GM21528 (cell line): Measurements from ENCODE around the gene PARP12.

ENCODE experiments used
- ATAC-seq: cut with Tn5 transposase; IDR thresholded peaks from one replicate; pipeline ENCODE4 v1.9.1; 2021; ENCODE audit warnings: mild to moderate bottlenecking, moderate library complexity; ENCODE audit not compliant: unreplicated experiment, low FRiP score

Gene PARP12

GRCh38 chr7:140018125-140019043 is 44.4 kb downstream of the PARP12 start:
- ATAC-seq, result no peak

GRCh38 chr7:140017543-140017942 is 45.2 kb downstream of the PARP12 start:
- no peak for ATAC-seq

- no peak for ATAC-seq
Measured at GRCh38 chr7:140017034-140017433, 45.7 kb downstream of the PARP12 start.

- ATAC-seq, result no peak
Measured at GRCh38 chr7:140016540-140016939, 46.2 kb downstream of the PARP12 start.

- ATAC-seq, result no peak
Measured at GRCh38 chr7:140015471-140015970, 47.2 kb downstream of the PARP12 start.

GRCh38 chr7:140014123-140014522 is 48.6 kb downstream of the PARP12 start:
- no peak for ATAC-seq

GRCh38 chr7:140013676-140014075 is 49.1 kb downstream of the PARP12 start:
- no peak for ATAC-seq

- ATAC-seq, result no peak
Measured at GRCh38 chr7:140010194-140010895, 52.4 kb downstream of the PARP12 start.

GRCh38 chr7:140009735-140010134 is 53.0 kb downstream of the PARP12 start:
- no peak for ATAC-seq

- ATAC-seq, result no peak
Measured at GRCh38 chr7:140008755-140009610, 53.8 kb downstream of the PARP12 start.

- ATAC-seq, result no peak
Measured at GRCh38 chr7:140007051-140007690, 55.6 kb downstream of the PARP12 start.

GRCh38 chr7:140006600-140006999 is 56.2 kb downstream of the PARP12 start:
- ATAC-seq, result no peak

- no peak for ATAC-seq
Measured at GRCh38 chr7:140005754-140006503, 56.8 kb downstream of the PARP12 start.

GRCh38 chr7:140005341-140005740 is 57.4 kb downstream of the PARP12 start:
- no peak for ATAC-seq

GRCh38 chr7:140004672-140005071 is 58.1 kb downstream of the PARP12 start:
- ATAC-seq, result no peak

GRCh38 chr7:140003913-140004382 is 58.8 kb downstream of the PARP12 start:
- ATAC-seq, result no peak

GRCh38 chr7:140000666-140001268 is 62.0 kb downstream of the PARP12 start:
- ATAC-seq, result no peak

GRCh38 chr7:139999516-139999915 is 63.2 kb downstream of the PARP12 start:
- no peak for ATAC-seq

GRCh38 chr7:139998572-139998971 is 64.2 kb downstream of the PARP12 start:
- ATAC-seq, result no peak
